ENCODE measurements around the gene PTPN13.

- no peak for TF ChIP-seq CTCF (IDR thresholded peaks at IDR 0.05)
- no peak for TF ChIP-seq POLR2AphosphoS5 (IDR thresholded peaks at IDR 0.05; ENCODE audit: insufficient read depth in 1 of 2, low read depth in 1 of 2)
- no peak for TF ChIP-seq POLR2A (IDR thresholded peaks at IDR 0.05)
These were observed 216.7 kb downstream of the PTPN13 start for GRCh38 chr4:86810847-86811246.
